ENCODE data around the gene CAMK1.

CAMK1 gene

DNA sequence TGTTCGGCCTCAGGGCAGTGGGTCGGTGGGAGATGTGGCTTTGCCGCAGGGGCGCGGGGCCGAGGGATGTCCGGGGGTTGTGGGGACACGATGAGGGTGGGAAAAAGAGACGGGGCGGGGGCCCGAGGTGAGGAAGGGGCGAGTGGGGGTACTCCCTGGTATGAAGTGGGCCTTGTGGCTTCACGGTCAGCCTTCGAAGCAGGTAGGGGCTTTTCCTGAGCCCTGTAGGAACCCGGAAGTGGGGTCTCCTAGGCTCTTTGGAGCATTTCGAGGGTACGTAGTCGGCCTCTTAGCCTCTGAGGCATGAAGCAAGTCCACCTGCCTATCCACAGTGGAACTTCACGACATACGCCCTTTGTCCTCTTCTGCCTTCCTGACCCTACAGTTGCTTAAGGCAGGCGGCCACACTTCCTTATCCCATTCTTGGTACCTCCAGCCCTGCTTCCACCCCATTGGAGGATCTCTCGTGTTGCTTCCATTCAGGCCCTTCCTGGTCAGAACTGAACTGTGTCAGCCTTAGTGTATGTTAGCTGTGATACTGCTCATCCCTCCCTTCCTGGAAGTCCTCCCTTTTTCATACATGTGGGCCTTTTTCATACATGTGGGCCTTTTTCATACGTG, 23.5 kb upstream of the CAMK1 start:
- in situ Hi-C loops (cut with MboI; ENCODE audit: low sequenced_read_pairs), result no loop called here

GRCh38 chr3:9792405-9793160, 22.8 kb upstream of the CAMK1 start, which contains the start of the genes ARPC4 and TADA3:
Gene ARPC4, plus strand, starts transcription at chr3:9793082. Its CDS starts 40 bp downstream, at chr3:9793122.
Gene TADA3, minus strand, starts transcription at chr3:9792473. Its CDS starts 1,007 bp downstream, at chr3:9791466.
- in situ Hi-C loops (cut with MboI; ENCODE audit: low sequenced_read_pairs), result no loop called here

DNA sequence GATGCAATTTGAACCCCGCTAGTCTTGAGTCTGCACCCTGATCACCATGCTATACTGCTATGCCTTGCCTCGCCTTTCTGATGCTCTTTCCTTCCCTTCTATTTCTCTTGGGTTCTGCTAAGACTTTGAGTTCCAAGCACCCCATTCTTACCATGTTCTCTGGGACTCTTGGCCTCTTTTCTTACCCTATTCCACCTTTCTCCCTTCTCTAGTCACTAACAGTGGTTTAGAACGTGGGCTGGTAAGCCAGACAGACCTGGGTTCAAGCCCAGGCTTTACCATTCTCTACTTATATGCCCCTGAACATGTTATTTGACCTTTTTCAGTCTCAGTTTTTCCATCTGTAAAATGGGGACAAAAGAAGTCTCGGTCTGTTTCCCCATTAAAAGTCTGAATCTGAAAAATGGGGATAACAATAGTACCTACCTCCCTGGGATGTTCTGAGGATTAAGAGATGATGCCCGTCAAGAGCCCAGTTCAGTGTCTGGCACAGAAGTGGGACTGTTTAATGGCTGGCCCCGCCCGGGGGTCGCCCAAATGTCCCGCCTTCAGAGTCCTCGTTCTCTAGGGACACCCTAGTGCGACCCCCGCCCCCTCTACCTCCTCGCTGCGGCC, 22.1 kb upstream of the CAMK1 start:
- in situ Hi-C loops (cut with MboI; ENCODE audit: low sequenced_read_pairs), result no loop called here

DNA sequence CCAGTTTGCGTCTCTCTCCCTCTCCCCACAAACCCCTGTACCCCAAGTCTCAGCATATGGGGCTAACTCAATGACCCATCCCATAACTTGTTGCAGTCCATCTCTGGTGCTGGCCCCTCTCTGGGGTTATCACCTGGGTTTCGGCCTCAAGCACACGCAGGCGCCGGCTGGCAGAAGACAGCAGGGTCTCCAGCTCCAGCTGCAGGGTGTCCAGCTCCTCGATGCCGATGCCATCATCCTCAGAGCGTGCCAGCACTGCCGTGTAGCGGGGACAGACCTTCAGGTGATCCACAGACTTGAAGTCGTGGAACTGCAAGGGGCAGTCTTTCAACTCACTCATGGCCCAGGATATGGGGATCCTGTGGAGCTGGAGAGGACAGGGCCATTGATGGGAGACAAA, 21.4 kb upstream of the CAMK1 start:
- in situ Hi-C loops (cut with MboI; ENCODE audit: low sequenced_read_pairs), result no loop called here

DNA sequence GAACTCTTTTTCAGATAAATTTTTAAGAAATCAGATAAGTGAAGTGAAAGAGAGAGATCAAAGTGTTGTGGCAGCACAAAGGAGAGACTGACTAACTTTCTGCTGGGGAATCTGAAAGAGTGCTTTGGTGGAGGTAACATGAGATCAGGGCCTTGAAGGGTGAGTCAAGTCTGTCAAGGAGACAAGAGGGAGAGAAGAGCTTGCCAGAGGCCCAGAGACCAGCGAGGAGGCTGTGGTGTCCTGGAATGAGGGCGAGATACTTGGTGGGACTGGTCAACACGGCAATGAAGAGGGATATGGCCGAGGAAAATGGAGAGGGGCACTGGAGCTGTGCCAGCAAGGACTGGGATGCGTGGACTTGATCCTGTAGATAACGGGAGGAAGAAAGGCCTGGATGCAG, 18.0 kb upstream of the CAMK1 start:
- in situ Hi-C loops (cut with MboI; ENCODE audit: low sequenced_read_pairs), result no loop called here

DNA sequence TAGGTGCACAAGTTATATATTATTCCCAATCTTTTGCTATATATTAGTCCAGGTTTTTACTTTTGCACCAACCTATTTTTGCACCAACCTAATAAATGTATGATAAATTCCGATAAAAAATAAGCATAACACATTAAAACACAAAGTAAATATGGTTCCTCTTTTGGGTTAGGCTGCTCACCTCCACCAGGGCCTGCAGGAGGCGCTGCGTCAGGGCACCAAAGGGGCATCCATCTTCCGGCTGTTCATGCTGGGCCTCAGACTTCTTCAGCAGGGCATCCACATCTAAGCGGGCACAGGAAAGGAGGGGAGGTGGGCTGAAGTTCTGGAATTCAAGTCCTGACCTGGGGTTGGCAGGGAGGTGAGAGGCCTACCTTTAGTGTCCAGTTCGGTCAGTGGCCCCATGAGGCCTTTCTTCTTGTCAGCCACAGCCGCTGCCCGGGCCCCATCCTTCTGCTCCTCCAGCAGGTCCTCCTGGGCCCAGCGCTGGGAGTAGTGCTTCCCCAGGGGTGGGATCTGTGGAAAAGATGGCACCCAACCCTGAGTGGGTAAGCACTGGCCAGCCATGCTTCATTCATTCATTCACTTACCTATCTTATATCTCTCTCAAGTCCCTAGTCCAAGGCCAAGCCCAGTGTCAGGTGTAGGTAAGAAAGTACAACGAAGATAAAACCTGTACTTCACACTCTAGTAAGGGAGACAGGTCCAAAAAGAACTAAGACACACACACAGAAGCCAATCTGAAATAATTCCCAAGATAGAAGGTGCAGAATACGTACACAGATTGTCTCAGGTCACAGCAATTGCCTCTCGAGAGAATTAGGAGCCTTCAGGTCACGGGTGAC, 17.3 kb upstream of the CAMK1 start:
- in situ Hi-C loops (cut with MboI; ENCODE audit: low sequenced_read_pairs), result no loop called here

- in situ Hi-C loops (cut with MboI; ENCODE audit: low sequenced_read_pairs), result no loop called here
These were observed 16.5 kb upstream of the CAMK1 start for GRCh38 chr3:9786209-9786739.

DNA sequence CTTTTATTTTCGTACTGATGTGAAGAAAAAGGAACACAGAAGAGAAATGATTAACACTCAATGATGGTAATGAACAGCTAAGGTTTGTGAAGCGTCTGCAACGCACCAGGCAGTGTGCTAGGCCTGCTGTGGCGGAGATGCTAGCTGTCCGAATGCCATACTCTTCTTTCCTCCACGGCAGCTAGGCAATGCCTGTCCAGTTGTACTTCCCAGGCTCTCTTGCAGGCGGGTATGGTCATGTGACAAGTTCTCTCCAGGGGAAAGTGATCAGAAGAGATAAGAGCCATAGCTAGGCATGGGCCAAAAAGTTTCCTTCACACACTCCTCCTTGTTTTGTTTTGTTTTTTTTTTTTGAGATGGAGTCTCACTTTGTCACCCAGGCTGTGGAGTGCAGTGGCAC, 15.9 kb upstream of the CAMK1 start:
- in situ Hi-C loops (cut with MboI; ENCODE audit: low sequenced_read_pairs), result no loop called here

DNA sequence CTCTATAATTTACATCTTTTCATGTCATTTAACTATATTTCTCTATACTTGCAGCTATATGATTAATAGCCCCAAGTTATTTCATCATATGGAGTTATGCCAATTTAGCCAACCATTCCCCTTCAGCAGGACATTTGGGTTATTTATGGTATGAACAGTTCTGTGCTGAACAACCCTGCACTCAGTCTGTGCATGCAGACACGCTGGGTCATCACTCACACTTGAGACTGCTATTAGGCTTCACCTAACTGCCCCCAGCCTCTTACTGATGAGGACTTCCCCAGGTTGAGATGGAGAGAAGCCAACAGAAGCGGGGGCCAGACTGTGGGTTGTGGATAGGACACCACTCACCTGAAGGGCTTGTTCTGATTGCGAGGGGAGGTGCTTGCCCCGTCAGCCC, 15.2 kb upstream of the CAMK1 start:
- in situ Hi-C loops (cut with MboI; ENCODE audit: low sequenced_read_pairs), result no loop called here

GRCh38 chr3:9783954-9784353, 14.2 kb upstream of the CAMK1 start:
- in situ Hi-C loops (cut with MboI; ENCODE audit: low sequenced_read_pairs), result no loop called here

GRCh38 chr3:9782770-9783169, 13.0 kb upstream of the CAMK1 start:
- in situ Hi-C loops (cut with MboI; ENCODE audit: low sequenced_read_pairs), result no loop called here

GRCh38 chr3:9781978-9782603, 12.3 kb upstream of the CAMK1 start:
- in situ Hi-C loops (cut with MboI; ENCODE audit: low sequenced_read_pairs), result no loop called here

GRCh38 chr3:9781551-9781950, 11.8 kb upstream of the CAMK1 start:
- in situ Hi-C loops (cut with MboI; ENCODE audit: low sequenced_read_pairs), result no loop called here

- in situ Hi-C loops (cut with MboI; ENCODE audit: low sequenced_read_pairs), result no loop called here
These were observed 11.2 kb upstream of the CAMK1 start for GRCh38 chr3:9780910-9781309.

GRCh38 chr3:9780458-9780812, 10.7 kb upstream of the CAMK1 start:
- in situ Hi-C loops (cut with MboI; ENCODE audit: low sequenced_read_pairs), result no loop called here

- in situ Hi-C loops (cut with MboI; ENCODE audit: low sequenced_read_pairs), result no loop called here
These were observed 10.1 kb upstream of the CAMK1 start for GRCh38 chr3:9779721-9780457.

DNA sequence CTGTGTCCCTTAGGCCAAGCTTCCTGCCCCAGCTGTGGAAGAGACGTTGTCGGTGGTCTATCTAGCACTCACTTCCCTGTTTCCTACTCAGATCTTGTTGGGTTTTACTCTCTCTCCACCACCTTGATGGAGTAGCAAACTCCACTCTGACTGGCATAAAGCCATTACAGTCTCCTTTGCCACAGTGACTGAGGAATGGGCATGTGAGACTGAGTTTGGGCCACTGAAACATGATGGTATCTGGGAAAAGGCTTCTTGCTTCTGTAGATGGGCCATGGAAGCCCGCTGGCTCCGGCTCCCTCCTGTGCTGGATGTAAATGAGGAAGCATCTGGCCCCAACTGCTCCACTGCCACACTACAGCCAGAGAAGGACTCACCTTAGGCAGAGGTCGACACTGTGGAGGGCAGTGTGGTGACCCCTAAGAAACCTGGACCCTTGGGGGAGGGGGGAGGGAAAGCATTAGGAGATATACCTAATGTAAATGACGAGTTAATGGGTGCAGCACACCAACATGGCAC, 9.4 kb upstream of the CAMK1 start:
- in situ Hi-C loops (cut with MboI; ENCODE audit: low sequenced_read_pairs), result no loop called here

DNA sequence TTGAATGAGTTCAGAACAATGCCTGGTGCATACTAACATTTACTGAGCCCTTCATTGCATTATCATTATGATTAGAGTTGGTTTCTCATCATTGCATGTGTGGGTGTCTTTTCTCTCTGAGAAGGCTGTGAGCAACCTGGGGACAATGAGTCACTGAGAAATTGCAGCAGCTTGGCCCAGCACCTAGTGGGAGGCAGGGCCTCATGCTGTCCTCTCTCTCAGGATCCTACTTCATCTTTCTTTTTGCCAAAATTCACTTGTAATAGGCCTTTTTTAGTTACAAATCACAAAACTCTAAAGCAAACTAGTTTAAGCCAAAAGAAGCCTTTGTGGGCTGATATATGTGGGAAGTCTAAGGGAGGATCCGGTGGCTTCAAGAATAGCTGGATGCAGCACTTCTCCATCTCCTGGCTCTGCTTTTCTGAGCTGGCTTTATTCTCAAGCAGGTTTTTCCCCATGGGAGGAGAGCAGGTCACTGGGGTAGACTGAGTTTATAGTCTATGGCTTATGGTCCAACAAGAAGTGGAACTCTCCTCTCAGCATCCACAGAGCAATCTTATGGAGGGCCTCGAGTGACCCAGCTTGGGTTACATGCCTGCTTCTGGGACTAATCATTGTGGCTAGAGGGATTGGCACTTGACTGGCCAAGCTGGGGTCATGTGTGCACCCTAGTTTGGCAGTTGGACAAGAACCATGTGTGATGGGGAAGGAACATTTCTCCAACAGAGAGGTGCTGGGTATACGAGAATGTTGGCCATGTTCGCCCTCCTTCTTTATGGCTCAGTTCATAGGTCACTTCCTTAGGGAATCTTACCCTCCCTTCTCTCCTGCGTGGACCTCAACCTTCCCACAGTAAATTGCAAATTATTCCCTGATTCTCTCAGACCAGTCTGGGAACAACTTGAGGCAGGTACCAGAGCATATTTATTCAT, 8.7 kb upstream of the CAMK1 start:
- in situ Hi-C loops (cut with MboI; ENCODE audit: low sequenced_read_pairs), result no loop called here

DNA sequence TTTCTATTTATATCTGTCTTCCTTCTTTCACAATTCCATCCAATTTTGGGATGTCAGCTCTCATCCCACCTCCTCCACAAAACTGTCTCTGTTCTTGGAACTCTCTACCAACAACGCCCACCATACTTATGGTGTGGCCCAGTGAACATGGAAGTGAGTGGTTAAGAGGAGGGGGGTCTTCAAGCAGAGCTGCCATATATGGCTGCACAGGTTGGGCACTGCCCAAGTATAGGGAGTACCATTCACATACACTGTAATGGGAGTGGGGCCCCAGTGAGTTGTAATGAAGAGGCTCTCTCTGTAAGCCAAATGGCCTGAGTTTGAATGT, 7.9 kb upstream of the CAMK1 start:
- in situ Hi-C loops (cut with MboI; ENCODE audit: low sequenced_read_pairs), result no loop called here

Data from hTERT RPE-1 (cell line).